ENCODE data around the gene INPP4B. TPM values are rescaled to one million over a fixed set of nuclear protein-coding genes. Genes with fewer than 3 reads are reported as not detected.
A peak's percentile ranks its signal among the peaks of the same experiment; 100 is the strongest.
"Not testable (repeated sequence)": the region's sequence is repeated elsewhere in the genome, so short reads cannot be mapped to it uniquely, and the experiment has no call there.

The INPP4B gene
- total and polyA plus RNA-seq, 3 experiments from 2014 or later: 50.3 to 52.6 (median 52.6) TPM

DNA sequence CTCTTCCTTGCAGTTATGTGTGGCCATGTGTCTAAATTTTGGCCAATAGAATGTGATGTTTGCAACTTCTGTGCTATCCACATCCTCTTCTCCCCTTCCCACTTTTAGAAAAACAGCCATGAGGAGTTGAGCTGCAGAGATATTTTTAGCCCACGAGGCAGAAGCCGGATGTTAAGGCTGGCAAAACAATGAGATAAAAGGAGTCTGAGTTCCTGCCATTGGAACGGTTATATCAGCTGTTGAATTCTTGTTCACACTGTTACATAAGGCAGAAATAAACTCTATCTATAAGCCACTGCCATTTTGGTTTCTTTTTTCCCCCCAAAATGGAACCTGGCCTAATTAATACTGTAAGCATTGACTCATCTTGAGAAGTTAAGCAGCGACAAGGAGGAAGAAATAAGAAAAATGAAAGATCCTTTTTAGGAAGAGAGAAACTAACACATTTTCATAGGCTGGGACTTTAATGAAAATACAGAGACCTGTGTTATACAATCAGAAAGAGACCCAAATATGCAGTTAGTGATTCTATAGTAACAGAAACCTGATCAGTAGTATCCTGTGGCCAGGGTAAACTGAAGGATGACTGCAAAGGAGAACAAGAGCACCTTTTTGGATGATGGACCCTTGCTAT is 200.5 kb downstream of the INPP4B start:
- peak overlapping the region in 1 of 8 donors; percentile 18 for H3K27ac Mint-ChIP-seq
- H3K9me3 Mint-ChIP-seq: peaks cover 15 to 25% (median 18%) of the 10 kb centered on the region in 5 donors
- H3K27me3 Mint-ChIP-seq: no peaks in the 10 kb centered on the region
- Histone ChIP-seq H3K4me1 (ENCODE audit: insufficient read depth, low read length) (peaks cover 13% of the 10 kb centered on the region), H3K27me3 (ENCODE audit: insufficient read depth, low read length, poor library complexity, severe bottlenecking) (no peaks in the 10 kb centered on the region), H3K27ac (ENCODE audit: low read depth, low read length) (no peak overlapping the region), H3K4me3 (ENCODE audit: low read length) (peak overlapping the region; percentile 10), H3K36me3 (ENCODE audit: insufficient read depth, low read length) (no peaks in the 10 kb centered on the region), H3K9me3 (ENCODE audit: low read length) (peaks cover 5% of the 10 kb centered on the region)
- POLR2A ChIA-PET: no interaction called here
- peaks cover 2 to 25% (median 6%) of the 10 kb centered on the region in 3 donors for H3K36me3 Mint-ChIP-seq
- CTCF ChIA-PET: no interaction called here
- peak overlapping the region in 3 of 7 donors; percentile 38 to 46 (median 45) for H3K4me3 Mint-ChIP-seq
- peaks cover 10 to 13% (median 10%) of the 10 kb centered on the region in 3 donors for H3K4me1 Mint-ChIP-seq
- no peak for DNase-seq

DNA sequence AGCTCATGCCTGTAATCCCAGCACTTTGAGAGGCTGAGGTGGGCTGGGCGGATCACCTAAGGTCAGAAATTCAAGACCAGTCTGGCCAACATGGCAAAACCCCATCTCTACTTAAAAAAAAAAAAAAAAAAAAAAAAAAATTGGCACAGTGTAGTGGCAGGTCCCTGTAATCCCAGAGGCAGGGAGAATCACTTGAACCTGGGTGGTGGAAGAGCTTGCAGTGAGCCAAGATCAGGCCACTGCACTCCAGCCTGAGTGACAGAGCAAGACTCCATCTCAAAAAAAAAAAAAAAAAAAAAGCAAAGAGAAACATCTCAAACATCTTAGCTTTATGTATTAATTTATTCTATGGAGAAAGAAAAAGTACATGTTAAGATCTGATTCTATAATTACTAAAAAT is 201.5 kb downstream of the INPP4B start:
- H3K4me3 Mint-ChIP-seq; H3K27ac Mint-ChIP-seq; H3K9me3 ChIP-seq (ENCODE audit: low read length); H3K27ac ChIP-seq (ENCODE audit: low read depth, low read length); H3K27me3 Mint-ChIP-seq; POLR2A ChIA-PET; DNase-seq; CTCF ChIA-PET; H3K27me3 ChIP-seq (ENCODE audit: insufficient read depth, low read length, poor library complexity, severe bottlenecking); H3K36me3 ChIP-seq (ENCODE audit: insufficient read depth, low read length); H3K4me3 ChIP-seq (ENCODE audit: low read length): not testable (repeated sequence)
- peaks cover 13% of the 10 kb centered on the region for H3K4me1 ChIP-seq (ENCODE audit: insufficient read depth, low read length)
- Mint-ChIP-seq H3K4me1 (peaks cover 10 to 13% (median 10%) of the 10 kb centered on the region in 3 donors), H3K36me3 (peaks cover 2 to 16% (median 4%) of the 10 kb centered on the region in 3 donors), H3K9me3 (peaks cover 8 to 16% (median 10%) of the 10 kb centered on the region in 5 donors)

DNA sequence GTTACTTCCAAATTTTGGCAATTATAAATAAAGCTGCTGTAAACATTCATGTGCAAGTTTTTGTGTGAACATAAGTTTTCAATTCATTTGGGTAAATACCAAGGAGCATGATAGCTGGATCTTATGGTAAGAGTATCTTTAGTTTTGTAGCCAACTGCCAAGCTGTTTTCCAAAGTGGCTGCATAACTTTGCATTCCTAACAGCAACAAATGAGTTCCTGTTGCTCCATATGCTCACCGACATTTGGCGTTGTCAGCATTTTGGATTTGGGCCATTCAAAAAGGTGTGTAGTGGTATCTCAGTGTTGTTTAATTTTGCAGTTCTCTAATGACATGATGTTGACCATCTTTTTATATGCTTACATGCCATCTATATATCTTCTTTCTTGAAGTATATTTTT is 208.5 kb downstream of the INPP4B start:
- Mint-ChIP-seq H3K27me3 (peaks cover 0 to 2% of the 10 kb centered on the region in 2 donors), H3K36me3 (peaks cover 0 to 4% (median 1%) of the 10 kb centered on the region in 3 donors), H3K4me1 (no peaks in the 10 kb centered on the region), H3K4me3 (no peak overlapping the region), H3K27ac (no peak overlapping the region), H3K9me3 (peaks cover under 1 to 11% (median 5%) of the 10 kb centered on the region in 5 donors)
- Histone ChIP-seq H3K36me3 (ENCODE audit: insufficient read depth, low read length) (no peaks in the 10 kb centered on the region), H3K4me1 (ENCODE audit: insufficient read depth, low read length) (no peaks in the 10 kb centered on the region), H3K4me3 (ENCODE audit: low read length) (no peak overlapping the region), H3K9me3 (ENCODE audit: low read length) (no peaks in the 10 kb centered on the region), H3K27ac (ENCODE audit: low read depth, low read length) (no peak overlapping the region), H3K27me3 (ENCODE audit: insufficient read depth, low read length, poor library complexity, severe bottlenecking) (no peaks in the 10 kb centered on the region)
- POLR2A ChIA-PET: no interaction called here
- no peak for DNase-seq
- CTCF ChIA-PET: no interaction called here

DNA sequence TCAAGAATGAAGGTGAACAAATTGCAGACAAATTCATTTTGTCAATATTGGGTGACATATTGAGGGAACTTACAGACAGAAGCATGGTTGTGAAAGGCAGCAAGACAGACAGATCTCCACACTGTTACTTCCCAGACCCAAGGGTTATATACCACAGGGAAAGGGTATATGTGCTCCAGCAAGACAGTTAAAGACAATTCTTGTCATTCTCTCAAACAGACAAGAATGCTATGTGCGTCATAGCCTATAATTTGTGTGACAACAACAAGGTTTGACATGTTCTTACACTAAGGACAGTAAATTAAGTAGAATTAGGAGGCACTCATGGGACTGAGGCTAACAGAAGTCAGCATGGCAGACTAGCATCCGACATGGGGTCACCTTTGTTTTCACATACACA is 214.3 kb downstream of the INPP4B start:
- Mint-ChIP-seq H3K27me3 (peaks cover 0 to 2% of the 10 kb centered on the region in 2 donors), H3K36me3 (peaks cover 0 to 9% (median 3%) of the 10 kb centered on the region in 3 donors), H3K4me1 (no peaks in the 10 kb centered on the region), H3K4me3 (no peak overlapping the region), H3K27ac (no peak overlapping the region), H3K9me3 (peaks cover 0 to 10% (median 3%) of the 10 kb centered on the region in 5 donors)
- no peak overlapping the region for H3K4me3 ChIP-seq (ENCODE audit: low read length)
- H3K4me1 ChIP-seq (ENCODE audit: insufficient read depth, low read length): no peaks in the 10 kb centered on the region
- no peaks in the 10 kb centered on the region for H3K36me3 ChIP-seq (ENCODE audit: insufficient read depth, low read length)
- DNase-seq: no peak
- no peak overlapping the region for H3K27ac ChIP-seq (ENCODE audit: low read depth, low read length)
- CTCF ChIA-PET: no interaction called here
- POLR2A ChIA-PET: no interaction called here
- H3K27me3 ChIP-seq (ENCODE audit: insufficient read depth, low read length, poor library complexity, severe bottlenecking): no peaks in the 10 kb centered on the region
- H3K9me3 ChIP-seq (ENCODE audit: low read length): no peaks in the 10 kb centered on the region

DNA sequence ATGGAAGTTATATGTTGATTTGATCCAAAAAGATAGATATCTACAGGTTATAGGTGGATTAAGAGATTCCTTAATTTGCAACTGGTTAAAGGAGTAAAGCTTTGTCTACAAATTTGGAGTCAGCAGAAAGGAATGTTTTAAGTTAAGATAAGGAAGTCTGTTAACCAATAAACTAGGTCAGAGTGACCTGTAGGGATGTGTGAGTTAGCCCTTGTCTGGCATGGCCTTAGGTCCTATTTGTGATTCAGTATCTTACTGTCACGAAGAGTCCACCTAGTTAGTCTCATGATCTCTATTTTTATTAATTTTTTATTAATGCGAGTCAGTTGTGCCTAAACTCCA is 230.8 kb downstream of the INPP4B start:
- no peak for DNase-seq
- ChIA-PET POLR2A (no interaction called here), CTCF (no interaction called here)
- no peaks in the 10 kb centered on the region for H3K27me3 Mint-ChIP-seq
- H3K4me3 Mint-ChIP-seq: no peak overlapping the region
- no peak overlapping the region for H3K4me3 ChIP-seq (ENCODE audit: low read length)
- no peaks in the 10 kb centered on the region for H3K27me3 ChIP-seq (ENCODE audit: insufficient read depth, low read length, poor library complexity, severe bottlenecking)
- peaks cover 7 to 29% (median 13%) of the 10 kb centered on the region in 3 donors for H3K36me3 Mint-ChIP-seq
- H3K4me1 ChIP-seq (ENCODE audit: insufficient read depth, low read length): no peaks in the 10 kb centered on the region
- H3K4me1 Mint-ChIP-seq: no peaks in the 10 kb centered on the region
- H3K27ac ChIP-seq (ENCODE audit: low read depth, low read length): no peak overlapping the region
- H3K36me3 ChIP-seq (ENCODE audit: insufficient read depth, low read length): peaks cover 4% of the 10 kb centered on the region
- no peaks in the 10 kb centered on the region for H3K9me3 ChIP-seq (ENCODE audit: low read length)
- no peak overlapping the region for H3K27ac Mint-ChIP-seq
- H3K9me3 Mint-ChIP-seq: peaks cover 3 to 12% (median 9%) of the 10 kb centered on the region in 5 donors

DNA sequence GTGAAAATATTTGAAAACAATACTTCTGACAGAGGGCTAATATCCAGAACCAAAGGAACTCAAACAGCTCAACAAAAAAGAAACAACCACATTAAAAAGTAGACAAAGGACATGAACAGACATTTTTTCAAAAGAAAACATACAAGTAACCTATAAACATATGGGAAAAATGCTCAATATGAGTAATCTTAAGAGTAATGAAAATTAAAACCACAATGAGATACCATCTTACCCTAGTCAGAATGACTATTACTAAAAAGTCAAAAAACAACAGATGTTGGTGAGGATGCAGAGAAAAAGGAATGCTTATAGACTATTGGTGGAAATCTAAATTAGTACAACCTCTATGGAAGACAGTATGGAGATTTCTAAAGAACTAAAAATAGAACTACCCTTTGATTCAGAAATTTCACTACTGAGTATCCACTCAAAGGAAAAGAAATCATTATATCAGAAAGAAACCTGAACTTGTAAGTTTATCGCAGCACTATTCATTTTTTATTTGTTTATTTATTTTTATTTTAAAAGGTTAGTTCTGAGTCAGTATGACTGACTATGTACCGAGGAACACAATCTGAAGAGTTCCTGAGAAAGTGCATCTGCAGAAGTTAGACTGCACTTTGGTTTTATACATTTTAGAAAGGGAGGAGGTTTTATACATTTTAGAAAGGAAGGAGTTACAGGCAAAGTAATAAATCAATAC is 231.3 kb downstream of the INPP4B start:
- ChIA-PET POLR2A (no interaction called here), CTCF (interaction anchor here (1.0 kb wide), 1 partner anchor 10 kb away, joined by 3 read pairs; no protein-coding TSS in a partner anchor)
- Mint-ChIP-seq H3K4me3 (no peak overlapping the region), H3K27ac (no peak overlapping the region), H3K9me3 (peaks cover 3 to 10% (median 9%) of the 10 kb centered on the region in 5 donors), H3K36me3 (peaks cover 7 to 29% (median 13%) of the 10 kb centered on the region in 3 donors), H3K4me1 (no peaks in the 10 kb centered on the region), H3K27me3 (no peaks in the 10 kb centered on the region)
- no peak for DNase-seq
- no peak overlapping the region for H3K4me3 ChIP-seq (ENCODE audit: low read length)
- H3K9me3 ChIP-seq (ENCODE audit: low read length): no peaks in the 10 kb centered on the region
- H3K27ac ChIP-seq (ENCODE audit: low read depth, low read length): no peak overlapping the region
- H3K4me1 ChIP-seq (ENCODE audit: insufficient read depth, low read length): no peaks in the 10 kb centered on the region
- H3K27me3 ChIP-seq (ENCODE audit: insufficient read depth, low read length, poor library complexity, severe bottlenecking): no peaks in the 10 kb centered on the region
- H3K36me3 ChIP-seq (ENCODE audit: insufficient read depth, low read length): peaks cover 4% of the 10 kb centered on the region

DNA sequence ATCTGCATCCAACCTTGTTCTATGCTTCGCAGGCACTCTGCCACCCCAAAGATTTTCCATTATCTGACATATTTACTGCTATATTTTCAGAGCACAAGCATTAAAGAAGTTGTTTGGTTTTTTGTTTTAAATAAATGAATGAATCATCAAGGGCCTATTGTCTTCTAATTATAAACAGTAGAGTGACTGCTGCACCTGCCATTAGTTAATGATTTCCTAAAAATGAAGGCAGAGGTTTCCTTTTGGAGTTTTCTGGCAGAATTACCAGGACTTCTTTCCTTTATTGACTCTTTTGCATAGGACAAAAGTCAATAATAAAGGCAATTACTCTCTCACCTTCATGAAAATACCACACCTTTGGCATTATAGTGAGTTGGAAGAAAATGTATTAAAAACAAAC is 238.1 kb downstream of the INPP4B start:
- Mint-ChIP-seq H3K36me3 (peaks cover 4 to 28% (median 8%) of the 10 kb centered on the region in 3 donors), H3K4me3 (no peak overlapping the region), H3K9me3 (peaks cover 11 to 25% (median 18%) of the 10 kb centered on the region in 5 donors), H3K4me1 (no peaks in the 10 kb centered on the region), H3K27me3 (no peaks in the 10 kb centered on the region), H3K27ac (no peak overlapping the region)
- no peak for DNase-seq
- Histone ChIP-seq H3K9me3 (ENCODE audit: low read length) (peaks cover 2% of the 10 kb centered on the region), H3K27ac (ENCODE audit: low read depth, low read length) (no peak overlapping the region), H3K27me3 (ENCODE audit: insufficient read depth, low read length, poor library complexity, severe bottlenecking) (no peaks in the 10 kb centered on the region), H3K4me1 (ENCODE audit: insufficient read depth, low read length) (no peaks in the 10 kb centered on the region), H3K4me3 (ENCODE audit: low read length) (no peak overlapping the region), H3K36me3 (ENCODE audit: insufficient read depth, low read length) (no peaks in the 10 kb centered on the region)
- ChIA-PET CTCF (no interaction called here), POLR2A (no interaction called here)

DNA sequence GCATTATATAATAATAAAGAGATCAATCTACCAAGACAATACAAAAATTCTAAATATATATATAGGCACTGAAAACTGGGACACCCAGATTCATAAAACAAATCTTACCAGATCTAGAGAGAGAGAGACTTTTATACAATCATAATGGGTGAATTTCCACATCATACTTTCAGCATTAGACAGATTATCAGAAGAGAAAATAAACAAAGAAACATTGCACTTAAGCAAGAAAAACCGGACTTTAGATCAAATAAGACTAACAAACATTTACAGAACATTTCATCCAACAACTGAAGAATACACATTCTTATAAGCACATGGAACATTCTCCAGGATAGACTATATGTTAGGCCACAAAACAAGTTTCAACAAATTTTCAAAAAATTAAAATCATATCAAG is 245.1 kb downstream of the INPP4B start:
- H3K36me3 Mint-ChIP-seq: peaks cover 8 to 60% (median 39%) of the 10 kb centered on the region in 3 donors
- Histone ChIP-seq H3K36me3 (ENCODE audit: insufficient read depth, low read length) (no peaks in the 10 kb centered on the region), H3K9me3 (ENCODE audit: low read length) (peaks cover 5% of the 10 kb centered on the region), H3K4me3 (ENCODE audit: low read length) (no peak overlapping the region), H3K4me1 (ENCODE audit: insufficient read depth, low read length) (no peaks in the 10 kb centered on the region), H3K27me3 (ENCODE audit: insufficient read depth, low read length, poor library complexity, severe bottlenecking) (no peaks in the 10 kb centered on the region), H3K27ac (ENCODE audit: low read depth, low read length) (no peak overlapping the region)
- no peaks in the 10 kb centered on the region for H3K27me3 Mint-ChIP-seq
- CTCF ChIA-PET: no interaction called here
- POLR2A ChIA-PET: no interaction called here
- no peak overlapping the region for H3K4me3 Mint-ChIP-seq
- H3K9me3 Mint-ChIP-seq: peaks cover 13 to 44% (median 36%) of the 10 kb centered on the region in 5 donors
- H3K4me1 Mint-ChIP-seq: no peaks in the 10 kb centered on the region
- H3K27ac Mint-ChIP-seq: no peak overlapping the region
- DNase-seq: no peak
